HCT116 (cell line): ENCODE data around the gene CCDC201.

ENCODE experiments used
- CTCF ChIP-seq, 3 experiments: fragments of 200-600 bp in 1 of 3; sonication (generic) in 1 of 3; IDR thresholded peaks in 2 of 3; conservative IDR thresholded peaks in 1 of 3; 2 replicates each; pipeline ENCODE4 v1.5.1; 2012 to 2017; ENCODE audit warnings: low read depth in 2 of 3, low read length in 2 of 3, antibody characterized with exemption in 1 of 3, borderline replicate concordance in 1 of 3, control low read depth in 1 of 3, mild to moderate bottlenecking in 1 of 3, mixed read lengths in 1 of 3, mixed run types in 1 of 3, moderate library complexity in 1 of 3; ENCODE audit not compliant: insufficient read depth in 1 of 3
- EZH2 ChIP-seq: fragments of 200-600 bp; sonication (generic); IDR thresholded peaks from 2 replicates; pipeline ENCODE4 v1.6.1; 2017; ENCODE audit warnings: antibody characterized with exemption, mixed run types
- EZH2phosphoT487 ChIP-seq: fragments of 200-600 bp; IDR thresholded peaks from 2 replicates; pipeline ENCODE4 v1.6.1; 2018; ENCODE audit warnings: antibody characterized with exemption, borderline replicate concordance
- MAX ChIP-seq: IDR thresholded peaks from 2 replicates; pipeline ENCODE4 v1.6.1; 2012
- POLR2A ChIP-seq: IDR thresholded peaks from 2 replicates; pipeline ENCODE4 v1.7.0; 2011; ENCODE audit warnings: borderline replicate concordance; ENCODE audit not compliant: insufficient read depth, insufficient read length; ENCODE audit errors: extremely low read depth
- RAD21 ChIP-seq: IDR thresholded peaks from 2 replicates; pipeline ENCODE4 v1.6.1; 2012; ENCODE audit warnings: low read depth, mild to moderate bottlenecking
- REST ChIP-seq: IDR thresholded peaks from 2 replicates; pipeline ENCODE4 v1.6.1; 2012; ENCODE audit warnings: low read depth
- SP1 ChIP-seq: IDR thresholded peaks from 2 replicates; pipeline ENCODE4 v1.6.1; 2012; ENCODE audit warnings: low read depth
- SRF ChIP-seq: IDR thresholded peaks from 2 replicates; pipeline ENCODE4 v1.6.1; 2012; ENCODE audit warnings: low read depth
- ZNF274 ChIP-seq: fragments of 200-500 bp; sonication (Bioruptor generic); IDR thresholded peaks from 2 replicates; pipeline ENCODE4 v1.6.1; 2014; ENCODE audit warnings: mild to moderate bottlenecking, low read depth, low read length, inconsistent platforms

DNA sequence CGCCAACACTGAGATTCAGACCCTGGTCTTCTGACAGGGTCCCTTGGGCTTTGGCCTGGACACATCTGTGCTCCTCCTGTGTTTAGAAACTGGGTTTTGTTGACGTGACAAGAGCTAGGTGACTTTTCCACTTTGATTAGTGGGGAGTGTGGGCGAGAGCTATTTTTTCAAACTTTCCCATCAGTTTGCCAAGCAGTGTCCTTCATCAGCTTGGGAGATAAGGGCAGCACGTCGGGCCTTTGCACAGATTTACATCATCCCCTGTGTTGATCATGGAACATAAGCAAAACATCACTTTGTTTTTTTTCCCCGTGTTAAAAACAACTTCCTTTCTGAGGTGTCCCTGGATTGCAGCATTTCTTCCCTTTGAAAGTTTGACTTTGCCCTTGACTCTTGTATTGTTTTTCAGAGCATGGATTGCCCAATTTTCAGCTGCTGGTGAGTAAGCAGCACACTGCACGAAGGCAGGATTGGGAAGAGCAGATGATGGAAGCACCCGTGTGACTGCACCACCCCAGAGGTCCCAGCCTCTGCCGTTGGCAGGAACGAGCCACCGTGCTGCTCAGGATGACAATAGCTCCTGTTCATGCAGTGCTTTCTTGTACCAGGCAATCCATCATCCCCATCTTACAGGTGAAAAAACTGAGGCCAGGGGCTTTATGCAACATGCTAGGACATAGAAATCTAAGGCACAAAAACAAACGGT, 9.0 kb upstream of the CCDC201 start:
- TF ChIP-seq CTCF (IDR thresholded peaks at IDR 0.05 in 2 of 3, conservative IDR thresholded peaks at IDR 0.05 in 1 of 3; ENCODE audit: borderline replicate concordance in 1 of 3, insufficient read depth in 1 of 3, low read depth in 2 of 3, low read length in 2 of 3) (no peak), SP1 (no peak), ZNF274 (no peak), POLR2A (no peak), EZH2phosphoT487 (no peak), REST (no peak), SRF (no peak), MAX (no peak), EZH2 (no peak), RAD21 (no peak)
